OCI-LY1 (cell line): ENCODE measurements around the gene SLC24A5.

ENCODE experiments used
- H2AFZ ChIP-seq: fragments of 200-600 bp; sonication (generic), shearing (Covaris generic); 2 replicates; pipeline ENCODE4 v1.6.0; 2014; ENCODE audit warnings: antibody characterized with exemption, mild to moderate bottlenecking, low read length
- H3F3A ChIP-seq: fragments of 200-600 bp; sonication (generic), shearing (Covaris generic); 2 replicates; pipeline ENCODE4 v1.6.0; 2014; ENCODE audit warnings: mild to moderate bottlenecking, antibody characterized with exemption, low read length, moderate library complexity; ENCODE audit not compliant: insufficient read depth
- H3K27ac ChIP-seq: fragments of 200-600 bp; sonication (generic); 2 replicates; pipeline ENCODE4 v1.5.1; 2014; ENCODE audit warnings: low read length, mixed run types, mild to moderate bottlenecking, low read depth; ENCODE audit not compliant: poor library complexity, severe bottlenecking
- H3K27me3 ChIP-seq: fragments of 200-600 bp; sonication (generic); 2 replicates; pipeline ENCODE4 v1.6.0; 2014; ENCODE audit warnings: antibody characterized with exemption, mild to moderate bottlenecking, low read length, moderate library complexity; ENCODE audit not compliant: insufficient read depth
- H3K36me3 ChIP-seq: fragments of 200-600 bp; sonication (generic); 2 replicates; pipeline ENCODE4 v1.6.1; 2014; ENCODE audit warnings: mild to moderate bottlenecking, antibody characterized with exemption, low read length, moderate library complexity, mixed read lengths; ENCODE audit not compliant: insufficient read depth
- H3K4me1 ChIP-seq: fragments of 200-600 bp; sonication (generic); 2 replicates; pipeline ENCODE4 v1.5.1; 2014; ENCODE audit warnings: mild to moderate bottlenecking, low read length, moderate library complexity; ENCODE audit not compliant: insufficient read depth, severe bottlenecking
- H3K4me2 ChIP-seq: fragments of 200-600 bp; sonication (generic), shearing (Covaris generic); 2 replicates; pipeline ENCODE4 v1.6.1; 2014; ENCODE audit warnings: low read length
- H3K4me3 ChIP-seq: fragments of 200-600 bp; sonication (generic); 2 replicates; pipeline ENCODE4 v1.5.1; 2014; ENCODE audit warnings: low read length, low read depth, mild to moderate bottlenecking, mixed read lengths; ENCODE audit not compliant: poor library complexity, severe bottlenecking
- H3K79me2 ChIP-seq: fragments of 200-600 bp; shearing (Covaris generic); 2 replicates; pipeline ENCODE4 v1.6.1; 2016; ENCODE audit warnings: mixed run types, low read length, mixed read lengths; ENCODE audit not compliant: insufficient read depth
- H3K9ac ChIP-seq: fragments of 200-600 bp; sonication (generic), shearing (Covaris generic); 2 replicates; pipeline ENCODE4 v1.6.1; 2014; ENCODE audit warnings: mild to moderate bottlenecking, low read length, mixed read lengths
- H3K9me2 ChIP-seq: fragments of 200-600 bp; sonication (generic), shearing (Covaris generic); 2 replicates; pipeline ENCODE4 v1.6.1; 2014; ENCODE audit warnings: low read depth, mild to moderate bottlenecking, low read length, mixed read lengths
- H3K9me3 ChIP-seq: fragments of 200-600 bp; shearing (Covaris generic); 2 replicates; pipeline ENCODE4 v1.6.1; 2014; ENCODE audit warnings: low read length, mixed read lengths
- H4K20me1 ChIP-seq: fragments of 200-600 bp; sonication (generic), shearing (Covaris generic); 2 replicates; pipeline ENCODE4 v1.6.0; 2016; ENCODE audit warnings: mild to moderate bottlenecking, low read length; ENCODE audit not compliant: insufficient read depth
- EZH2 ChIP-seq: fragments of 200-600 bp; sonication (generic), shearing (Covaris generic); IDR thresholded peaks from 2 replicates; pipeline ENCODE4 v1.8.0; 2017; ENCODE audit warnings: borderline replicate concordance, mixed run types, mild to moderate bottlenecking, antibody characterized with exemption, low read length, moderate library complexity, mixed read lengths
- TF ChIP-seq, protein P1 (sequence below): fragments of 200-600 bp; sonication (generic), shearing (Covaris generic); IDR thresholded peaks from 2 replicates; pipeline ENCODE4 v1.5.1; 2017; ENCODE audit warnings: mild to moderate bottlenecking, antibody characterized with exemption, low read length, moderate library complexity, mixed read lengths

The SLC24A5 gene

GRCh38 chr15:48121849-48122248, 1.1 kb downstream of the SLC24A5 start:
- no peak overlapping the region for H3K9ac ChIP-seq
- H3K36me3 ChIP-seq = no peaks in the 10 kb centered on the region
- no peaks in the 10 kb centered on the region for H3F3A ChIP-seq

DNA sequence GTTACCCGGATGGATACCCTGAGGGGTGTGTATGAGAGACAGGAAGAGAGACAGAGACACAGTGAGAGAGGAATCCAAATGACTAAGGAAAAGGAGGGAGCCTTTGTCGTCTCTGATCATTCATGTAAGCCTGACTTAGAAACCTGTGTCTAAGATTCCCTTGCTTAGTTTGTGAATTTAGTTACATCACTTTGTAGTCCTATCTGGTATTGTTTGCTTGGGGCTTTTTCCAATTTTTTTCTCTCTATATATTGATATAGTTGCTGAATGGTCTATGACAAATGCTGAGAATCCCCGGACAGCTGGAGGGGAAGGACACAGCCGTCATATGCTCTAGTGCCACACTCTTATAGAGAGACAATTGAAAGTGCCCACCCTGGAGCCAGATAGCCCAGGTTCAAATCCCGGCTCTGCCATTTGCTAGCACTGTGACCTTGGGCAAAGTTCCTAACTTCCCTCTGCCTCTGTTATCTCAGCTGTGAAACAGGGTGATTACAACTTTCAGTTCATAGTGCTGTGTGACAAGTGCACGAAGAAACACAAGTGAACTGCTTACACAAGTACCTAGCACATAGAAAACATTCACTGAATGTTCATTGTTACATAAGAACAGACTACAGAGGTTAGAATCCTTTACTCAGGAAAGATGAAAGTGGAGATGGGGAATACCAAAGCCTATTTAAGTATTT, 6.0 kb downstream of the SLC24A5 start:
- no peaks in the 10 kb centered on the region for H3F3A ChIP-seq

More at GRCh38 chr15:48121849-48122248, 1.1 kb downstream of the SLC24A5 start:
- H3K27me3 ChIP-seq = no peaks in the 10 kb centered on the region
- H3K79me2 ChIP-seq = no peaks in the 10 kb centered on the region
- no peaks in the 10 kb centered on the region for H4K20me1 ChIP-seq
- no peak for TF ChIP-seq EZH2
- TF ChIP-seq, protein P1, sequence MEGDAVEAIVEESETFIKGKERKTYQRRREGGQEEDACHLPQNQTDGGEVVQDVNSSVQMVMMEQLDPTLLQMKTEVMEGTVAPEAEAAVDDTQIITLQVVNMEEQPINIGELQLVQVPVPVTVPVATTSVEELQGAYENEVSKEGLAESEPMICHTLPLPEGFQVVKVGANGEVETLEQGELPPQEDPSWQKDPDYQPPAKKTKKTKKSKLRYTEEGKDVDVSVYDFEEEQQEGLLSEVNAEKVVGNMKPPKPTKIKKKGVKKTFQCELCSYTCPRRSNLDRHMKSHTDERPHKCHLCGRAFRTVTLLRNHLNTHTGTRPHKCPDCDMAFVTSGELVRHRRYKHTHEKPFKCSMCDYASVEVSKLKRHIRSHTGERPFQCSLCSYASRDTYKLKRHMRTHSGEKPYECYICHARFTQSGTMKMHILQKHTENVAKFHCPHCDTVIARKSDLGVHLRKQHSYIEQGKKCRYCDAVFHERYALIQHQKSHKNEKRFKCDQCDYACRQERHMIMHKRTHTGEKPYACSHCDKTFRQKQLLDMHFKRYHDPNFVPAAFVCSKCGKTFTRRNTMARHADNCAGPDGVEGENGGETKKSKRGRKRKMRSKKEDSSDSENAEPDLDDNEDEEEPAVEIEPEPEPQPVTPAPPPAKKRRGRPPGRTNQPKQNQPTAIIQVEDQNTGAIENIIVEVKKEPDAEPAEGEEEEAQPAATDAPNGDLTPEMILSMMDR = no peak
- H3K9me3 ChIP-seq = no peaks in the 10 kb centered on the region
- no peaks in the 10 kb centered on the region for H3K4me1 ChIP-seq
- H3K9me2 ChIP-seq = no peaks in the 10 kb centered on the region
- H3K27ac ChIP-seq = no peak overlapping the region
- no peak overlapping the region for H3K4me3 ChIP-seq
- no peak overlapping the region for H3K4me2 ChIP-seq
- no peak overlapping the region for H2AFZ ChIP-seq

DNA sequence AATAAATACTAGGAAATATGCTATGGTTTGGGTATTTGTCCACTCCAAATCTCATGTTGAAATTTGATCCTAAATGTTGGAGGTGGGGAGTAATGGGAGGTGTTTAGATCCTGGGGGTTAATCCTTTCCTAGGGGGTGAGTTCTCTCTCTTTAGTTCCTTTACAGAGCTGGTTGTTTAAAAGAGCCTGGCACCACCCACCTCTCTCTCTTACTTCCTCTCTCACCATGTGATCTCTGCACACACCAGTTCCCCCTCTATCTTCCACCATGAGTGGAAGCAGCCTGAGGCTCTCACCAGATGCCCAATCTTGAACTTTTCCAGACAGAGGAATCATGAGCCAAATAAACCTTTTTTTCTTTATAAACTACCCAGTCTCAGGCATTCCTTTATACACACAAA, 10.5 kb downstream of the SLC24A5 start:
- Histone ChIP-seq H3K36me3 (no peaks in the 10 kb centered on the region), H4K20me1 (no peaks in the 10 kb centered on the region), H3K4me3 (no peak overlapping the region), H3K4me2 (no peak overlapping the region), H3K79me2 (no peaks in the 10 kb centered on the region), H3K27ac (no peak overlapping the region), H3K4me1 (no peaks in the 10 kb centered on the region), H3K9me2 (no peaks in the 10 kb centered on the region), H3K27me3 (no peaks in the 10 kb centered on the region), H3K9me3 (no peaks in the 10 kb centered on the region), H3K9ac (no peak overlapping the region), H2AFZ (no peak overlapping the region), H3F3A (no peaks in the 10 kb centered on the region)
- TF ChIP-seq, protein P1 = no peak
- TF ChIP-seq EZH2 = no peak

More for the DNA sequence above, 6.0 kb downstream of the SLC24A5 start:
- no peaks in the 10 kb centered on the region for H3K27me3 ChIP-seq
- no peak overlapping the region for H3K9ac ChIP-seq
- H3K36me3 ChIP-seq = no peaks in the 10 kb centered on the region
- H3K4me2 ChIP-seq = no peak overlapping the region
- no peak overlapping the region for H3K27ac ChIP-seq
- H3K4me3 ChIP-seq = no peak overlapping the region
- H4K20me1 ChIP-seq = no peaks in the 10 kb centered on the region
- no peaks in the 10 kb centered on the region for H3K4me1 ChIP-seq
- no peaks in the 10 kb centered on the region for H3K79me2 ChIP-seq
- TF ChIP-seq, protein P1 = no peak
- TF ChIP-seq EZH2 = no peak
- H3K9me2 ChIP-seq = no peaks in the 10 kb centered on the region
- no peaks in the 10 kb centered on the region for H3K9me3 ChIP-seq
- H2AFZ ChIP-seq = no peak overlapping the region
